ENCODE measurements around the gene GRIN2D.

The GRIN2D gene

DNA sequence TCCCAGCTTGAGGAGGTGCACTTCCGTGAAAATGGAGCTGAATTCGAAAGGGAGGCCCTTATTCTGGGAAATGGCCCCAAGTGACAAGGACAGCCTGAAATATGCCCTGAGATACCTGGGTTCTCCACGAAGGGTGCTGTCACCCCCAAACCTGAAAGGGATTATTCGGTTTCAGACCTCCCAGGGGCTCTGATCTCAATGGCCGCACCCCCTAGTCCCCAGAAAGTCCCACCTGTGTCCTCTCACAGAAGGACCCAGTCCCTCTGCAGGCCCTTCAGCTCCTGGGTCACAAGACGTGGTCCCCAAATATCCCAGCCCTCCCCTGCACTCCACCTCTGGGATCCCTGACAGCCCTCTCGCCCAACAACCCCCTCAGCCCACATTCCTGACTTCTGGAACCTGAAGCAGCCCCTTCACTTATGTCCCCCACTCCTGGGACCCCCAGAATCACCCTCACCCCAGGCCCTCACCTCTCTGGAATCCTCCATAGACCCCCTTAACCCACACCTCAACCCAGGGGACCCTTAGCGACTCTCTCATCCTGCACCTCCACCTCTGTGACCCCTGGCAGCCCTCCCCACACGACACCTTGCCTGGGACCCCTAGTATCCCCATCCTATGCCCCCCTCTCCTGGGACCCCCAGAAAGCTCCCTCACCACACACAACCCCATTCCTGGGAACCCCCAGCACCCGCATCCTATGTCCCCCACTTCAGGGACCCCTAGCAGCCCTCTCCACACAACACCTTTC lies 28.7 kb upstream of the GRIN2D start:
- POLR2A ChIA-PET: interaction anchor here (0.9 to 3.0 kb wide), 7 partner anchors 9 to 81 kb away, joined by 3 to 32 read pairs (median 17); partner anchors contain the start of gene GRWD1
- TF ChIP-seq CTBP1 (IDR thresholded peaks at IDR 0.05; ENCODE audit: borderline replicate concordance): no peak
- no peak for TF ChIP-seq FOXM1 (IDR thresholded peaks at IDR 0.05; ENCODE audit: borderline replicate concordance)
- TF ChIP-seq ZNF384 (IDR thresholded peaks at IDR 0.05): no peak
- TF ChIP-seq SP1 (IDR thresholded peaks at IDR 0.05): no peak
- no peak for TF ChIP-seq LEF1 (IDR thresholded peaks at IDR 0.05; ENCODE audit: borderline replicate concordance)
- no peak for TF ChIP-seq ARNT (IDR thresholded peaks at IDR 0.05)
- TF ChIP-seq BHLHE40 (IDR thresholded peaks at IDR 0.05; ENCODE audit: borderline replicate concordance): no peak
- TF ChIP-seq HDGF (IDR thresholded peaks at IDR 0.05; ENCODE audit: borderline replicate concordance): no peak
- TF ChIP-seq FOXA1 (IDR thresholded peaks at IDR 0.05): no peak
- no peak for TF ChIP-seq NFRKB (IDR thresholded peaks at IDR 0.05)
- no peak for TF ChIP-seq ELF4 (IDR thresholded peaks at IDR 0.05)
- TF ChIP-seq SUZ12 (IDR thresholded peaks at IDR 0.05): no peak
- TF ChIP-seq PKNOX1 (IDR thresholded peaks at IDR 0.05): no peak
- TF ChIP-seq FOXK2 (IDR thresholded peaks at IDR 0.05): no peak
- no peak for TF ChIP-seq TARDBP (IDR thresholded peaks at IDR 0.05)
- TF ChIP-seq L3MBTL2 (conservative IDR thresholded peaks at IDR 0.05): no peak
- CTCF ChIA-PET: interaction anchor here (1.2 kb wide), 1 partner anchor 26 kb away, joined by 3 read pairs; the partner anchor contains the start of gene KDELR1
- no peak for DNase-seq (ENCODE audit: extremely low spot score)

DNA sequence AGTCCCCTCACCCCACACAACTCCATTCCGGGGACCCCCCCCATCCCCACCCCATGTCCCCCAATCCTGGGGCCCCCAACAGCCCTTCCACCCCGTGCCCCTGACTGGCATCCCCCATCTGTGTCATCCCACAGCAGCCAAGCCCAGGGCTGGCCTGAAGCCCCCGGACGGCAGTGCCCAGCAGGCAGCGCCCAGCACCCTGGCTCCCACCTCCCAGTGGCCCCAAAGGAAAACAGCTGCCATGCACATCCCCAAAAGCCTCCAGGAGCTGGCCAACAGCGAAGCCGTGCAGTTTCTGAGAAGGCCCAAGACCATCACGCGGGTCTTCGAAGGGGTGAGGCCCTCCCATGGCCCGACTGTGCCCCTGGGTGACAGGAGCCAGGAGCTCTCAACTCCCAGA lies 27.9 kb upstream of the GRIN2D start:
- no peak for TF ChIP-seq ELF4 (IDR thresholded peaks at IDR 0.05)
- no peak for TF ChIP-seq TARDBP (IDR thresholded peaks at IDR 0.05)
- no peak for TF ChIP-seq ZNF384 (IDR thresholded peaks at IDR 0.05)
- TF ChIP-seq BHLHE40 (IDR thresholded peaks at IDR 0.05; ENCODE audit: borderline replicate concordance): no peak
- TF ChIP-seq PKNOX1 (IDR thresholded peaks at IDR 0.05): no peak
- no peak for TF ChIP-seq FOXA1 (IDR thresholded peaks at IDR 0.05)
- TF ChIP-seq ARNT (IDR thresholded peaks at IDR 0.05): no peak
- no peak for TF ChIP-seq LEF1 (IDR thresholded peaks at IDR 0.05; ENCODE audit: borderline replicate concordance)
- no peak for TF ChIP-seq SUZ12 (IDR thresholded peaks at IDR 0.05)
- TF ChIP-seq FOXM1 (IDR thresholded peaks at IDR 0.05; ENCODE audit: borderline replicate concordance): no peak
- TF ChIP-seq L3MBTL2 (conservative IDR thresholded peaks at IDR 0.05): no peak
- TF ChIP-seq SP1 (IDR thresholded peaks at IDR 0.05): no peak
- DNase-seq (ENCODE audit: extremely low spot score): no peak
- ChIA-PET POLR2A (no interaction called here), CTCF (interaction anchor here (0.7 kb wide), 1 partner anchor 26 kb away, joined by 3 read pairs; the partner anchor contains the start of gene KDELR1)

DNA sequence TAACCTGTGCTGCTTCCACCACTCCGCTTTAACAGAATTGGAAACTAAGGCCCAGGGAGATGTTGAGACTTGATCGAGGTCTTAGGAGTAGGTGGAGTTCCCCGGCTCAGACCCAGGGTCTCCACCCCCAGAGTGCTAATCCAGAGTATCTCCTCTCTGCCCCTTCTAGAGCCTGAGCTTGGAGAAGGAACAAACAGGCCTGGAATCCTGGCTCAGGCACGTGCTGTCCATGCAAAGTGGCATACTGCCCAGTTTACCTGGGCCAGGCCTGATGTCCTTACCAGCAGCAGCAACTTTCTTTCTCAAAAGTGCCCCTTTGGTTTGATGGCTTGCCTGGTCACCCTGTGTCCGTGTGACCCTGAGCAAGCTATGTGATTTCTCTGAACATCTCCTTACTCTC lies 25.6 kb upstream of the GRIN2D start:
- TF ChIP-seq PKNOX1 (IDR thresholded peaks at IDR 0.05) (no peak), LEF1 (IDR thresholded peaks at IDR 0.05; ENCODE audit: borderline replicate concordance) (no peak), FOXM1 (IDR thresholded peaks at IDR 0.05; ENCODE audit: borderline replicate concordance) (no peak), HDGF (IDR thresholded peaks at IDR 0.05; ENCODE audit: borderline replicate concordance) (no peak), ARNT (IDR thresholded peaks at IDR 0.05) (no peak), FOXA1 (IDR thresholded peaks at IDR 0.05) (no peak), SP1 (IDR thresholded peaks at IDR 0.05) (no peak), CTBP1 (IDR thresholded peaks at IDR 0.05; ENCODE audit: borderline replicate concordance) (no peak), ZNF384 (IDR thresholded peaks at IDR 0.05) (no peak), L3MBTL2 (conservative IDR thresholded peaks at IDR 0.05) (no peak), SUZ12 (IDR thresholded peaks at IDR 0.05) (no peak), ELF4 (IDR thresholded peaks at IDR 0.05) (no peak), FOXK2 (IDR thresholded peaks at IDR 0.05) (no peak)
- ChIA-PET CTCF (interaction anchor here (1.0 kb wide), 1 partner anchor 23 kb away, joined by 3 read pairs; the partner anchor contains the start of gene KDELR1), POLR2A (interaction anchor here (0.9 to 2.4 kb wide), 2 partner anchors 23 to 35 kb away, joined by 3 to 7 read pairs; partner anchors contain the start of gene KDELR1)
- no peak for DNase-seq (ENCODE audit: extremely low spot score)

DNA sequence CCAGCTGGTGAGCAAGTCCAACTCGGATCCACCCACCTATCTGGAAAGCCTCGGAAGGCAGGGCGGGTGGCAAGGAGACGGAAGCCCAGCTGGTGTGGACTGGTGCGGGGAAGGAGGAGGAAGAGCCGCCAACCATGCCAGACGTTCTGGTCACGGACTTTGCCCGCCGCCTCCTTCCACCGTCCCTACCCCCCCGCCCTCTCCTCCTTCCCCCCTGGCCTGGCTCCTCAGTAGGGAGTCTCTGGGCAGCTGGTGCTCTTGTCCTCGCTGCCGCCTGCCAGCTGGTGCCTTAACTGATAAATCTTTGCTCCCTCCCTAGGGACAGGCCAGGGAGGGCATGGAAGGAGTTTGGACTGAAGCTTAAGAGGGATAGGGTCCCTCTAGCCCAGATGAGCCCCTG lies 24.5 kb upstream of the GRIN2D start:
- TF ChIP-seq CTBP1 (IDR thresholded peaks at IDR 0.05; ENCODE audit: borderline replicate concordance) (no peak), SP1 (IDR thresholded peaks at IDR 0.05) (no peak), PKNOX1 (IDR thresholded peaks at IDR 0.05) (no peak), TARDBP (IDR thresholded peaks at IDR 0.05) (no peak), ELF4 (IDR thresholded peaks at IDR 0.05) (no peak), FOXM1 (IDR thresholded peaks at IDR 0.05; ENCODE audit: borderline replicate concordance) (no peak), FOXK2 (IDR thresholded peaks at IDR 0.05) (no peak), FOXA1 (IDR thresholded peaks at IDR 0.05) (no peak), ARNT (IDR thresholded peaks at IDR 0.05) (no peak), SUZ12 (IDR thresholded peaks at IDR 0.05) (no peak), ZNF384 (IDR thresholded peaks at IDR 0.05) (no peak), LEF1 (IDR thresholded peaks at IDR 0.05; ENCODE audit: borderline replicate concordance) (no peak), BHLHE40 (IDR thresholded peaks at IDR 0.05; ENCODE audit: borderline replicate concordance) (no peak), NFRKB (IDR thresholded peaks at IDR 0.05) (no peak), HDGF (IDR thresholded peaks at IDR 0.05; ENCODE audit: borderline replicate concordance) (no peak), L3MBTL2 (conservative IDR thresholded peaks at IDR 0.05) (no peak)
- CTCF ChIA-PET: interaction anchor here (1.0 kb wide), 1 partner anchor 22 kb away, joined by 3 read pairs; the partner anchor contains the start of gene KDELR1
- DNase-seq (ENCODE audit: extremely low spot score): no peak
- POLR2A ChIA-PET: interaction anchor here (2.4 kb wide), 1 partner anchor 22 kb away, joined by 7 read pairs; the partner anchor contains the start of gene KDELR1

DNA sequence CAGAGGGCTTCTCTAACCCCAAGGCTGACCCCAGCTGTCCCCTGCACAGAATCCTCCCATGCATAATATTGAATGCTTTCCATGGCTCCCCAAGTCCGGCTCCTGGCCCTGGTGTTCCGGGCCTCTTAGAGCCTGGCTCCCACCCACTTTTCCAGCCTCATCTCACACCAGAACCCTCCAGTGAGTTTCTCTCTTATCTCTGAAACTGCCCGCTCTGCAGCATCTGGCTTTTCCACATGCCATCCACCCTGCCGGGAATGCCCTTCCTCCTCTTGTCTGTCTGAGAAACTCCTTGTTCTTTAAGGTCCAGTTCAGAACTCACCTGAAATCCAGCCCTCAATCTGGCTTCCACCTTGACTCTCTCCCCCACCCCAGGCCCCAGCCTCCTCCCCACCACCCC lies 22.5 kb upstream of the GRIN2D start:
- ChIA-PET CTCF (interaction anchor here (0.5 to 0.9 kb wide), 2 partner anchors 21 to 23 kb away, joined by 3 to 4 read pairs; partner anchors contain the start of gene KDELR1), POLR2A (no interaction called here)
- DNase-seq (ENCODE audit: extremely low spot score): no peak
- no peak for TF ChIP-seq ELF4 (IDR thresholded peaks at IDR 0.05)
- no peak for TF ChIP-seq SUZ12 (IDR thresholded peaks at IDR 0.05)
- no peak for TF ChIP-seq SP1 (IDR thresholded peaks at IDR 0.05)
- TF ChIP-seq NFRKB (IDR thresholded peaks at IDR 0.05): no peak
- no peak for TF ChIP-seq FOXK2 (IDR thresholded peaks at IDR 0.05)
- no peak for TF ChIP-seq HDGF (IDR thresholded peaks at IDR 0.05; ENCODE audit: borderline replicate concordance)
- no peak for TF ChIP-seq ARNT (IDR thresholded peaks at IDR 0.05)
- no peak for TF ChIP-seq L3MBTL2 (conservative IDR thresholded peaks at IDR 0.05)
- no peak for TF ChIP-seq FOXM1 (IDR thresholded peaks at IDR 0.05; ENCODE audit: borderline replicate concordance)
- TF ChIP-seq FOXA1 (IDR thresholded peaks at IDR 0.05): no peak
- TF ChIP-seq TARDBP (IDR thresholded peaks at IDR 0.05): no peak
- TF ChIP-seq BHLHE40 (IDR thresholded peaks at IDR 0.05; ENCODE audit: borderline replicate concordance): no peak
- TF ChIP-seq PKNOX1 (IDR thresholded peaks at IDR 0.05): no peak
- TF ChIP-seq LEF1 (IDR thresholded peaks at IDR 0.05; ENCODE audit: borderline replicate concordance): no peak
- no peak for TF ChIP-seq ZNF384 (IDR thresholded peaks at IDR 0.05)
- no peak for TF ChIP-seq CTBP1 (IDR thresholded peaks at IDR 0.05; ENCODE audit: borderline replicate concordance)

All from HEK293T (cell line).